Fibroblast of villous mesenchyme (primary cell): ENCODE measurements around the gene ARL6IP4. TPM values are rescaled to one million over a fixed set of nuclear protein-coding genes. Genes with fewer than 3 reads are reported as not detected.

Experiments used
- DNase-seq: peaks from one replicate; pipeline ENCODE4 v3.0.0-alpha.2; 2010; ENCODE audit warnings: low read depth
- H3K4me3 ChIP-seq: 2 replicates; pipeline ENCODE4 v1.5.1; 2011; ENCODE audit warnings: low read depth, mild to moderate bottlenecking, low read length
- CTCF ChIP-seq: IDR thresholded peaks from 2 replicates; pipeline ENCODE4 v1.5.1; 2012; ENCODE audit warnings: low read depth, mild to moderate bottlenecking, low read length; ENCODE audit not compliant: insufficient read depth
- total RNA-seq: library from RNA; depleted of rRNA; stranded (reverse); fragments of >200 nt; gene quantifications from 2 replicates; pipeline ENCODE4 v1.2.3, GENCODE V29; 2012

The ARL6IP4 gene
- total RNA-seq, 1 donor: 117 TPM

- DNase-seq: no peak
- TF ChIP-seq CTCF: no peak
- H3K4me3 ChIP-seq: no peak overlapping the region
Measured at GRCh38 chr12:122988036-122988435, 7.6 kb downstream of the ARL6IP4 start.

- no peak overlapping the region for H3K4me3 ChIP-seq
- DNase-seq: no peak
- TF ChIP-seq CTCF: no peak
Measured at GRCh38 chr12:122988612-122989212, 8.2 kb downstream of the ARL6IP4 start.

- no peak overlapping the region for H3K4me3 ChIP-seq
- no peak for DNase-seq
- TF ChIP-seq CTCF: no peak
Measured at GRCh38 chr12:122989225-122989839, 8.9 kb downstream of the ARL6IP4 start.

GRCh38 chr12:122989874-122990419, 9.5 kb downstream of the ARL6IP4 start:
- no peak for DNase-seq
- no peak overlapping the region for H3K4me3 ChIP-seq
- no peak for TF ChIP-seq CTCF

- DNase-seq: no peak
- TF ChIP-seq CTCF: no peak
- H3K4me3 ChIP-seq: no peak overlapping the region
Measured at GRCh38 chr12:122990561-122990960, 10.1 kb downstream of the ARL6IP4 start.

- TF ChIP-seq CTCF: no peak
- no peak overlapping the region for H3K4me3 ChIP-seq
- DNase-seq: no peak
Measured at GRCh38 chr12:122990961-122991622, 10.6 kb downstream of the ARL6IP4 start.
